NCI-H2081 treated with DMSO at 0.1 percent for 48 hours (cell line): ENCODE results near the gene FBXO31.

ENCODE experiments used
- DNase-seq: peaks from one replicate; lab custom pipeline; 2025; lab: John Stamatoyannopoulos, UW

FBXO31 gene, protein sequence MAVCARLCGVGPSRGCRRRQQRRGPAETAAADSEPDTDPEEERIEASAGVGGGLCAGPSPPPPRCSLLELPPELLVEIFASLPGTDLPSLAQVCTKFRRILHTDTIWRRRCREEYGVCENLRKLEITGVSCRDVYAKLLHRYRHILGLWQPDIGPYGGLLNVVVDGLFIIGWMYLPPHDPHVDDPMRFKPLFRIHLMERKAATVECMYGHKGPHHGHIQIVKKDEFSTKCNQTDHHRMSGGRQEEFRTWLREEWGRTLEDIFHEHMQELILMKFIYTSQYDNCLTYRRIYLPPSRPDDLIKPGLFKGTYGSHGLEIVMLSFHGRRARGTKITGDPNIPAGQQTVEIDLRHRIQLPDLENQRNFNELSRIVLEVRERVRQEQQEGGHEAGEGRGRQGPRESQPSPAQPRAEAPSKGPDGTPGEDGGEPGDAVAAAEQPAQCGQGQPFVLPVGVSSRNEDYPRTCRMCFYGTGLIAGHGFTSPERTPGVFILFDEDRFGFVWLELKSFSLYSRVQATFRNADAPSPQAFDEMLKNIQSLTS

GRCh38 chr16:87383505-87384161 is at the start of gene FBXO31:
Gene FBXO31, minus strand, starts transcription at chr16:87383776. Its CDS starts 32 bp downstream, at chr16:87383744.
- peak; percentile 4 for DNase-seq

GRCh38 chr16:87432330-87432915 is 48.8 kb upstream of the FBXO31 start:
- DNase-seq = no peak

GRCh38 chr16:87431926-87432325 is 48.4 kb upstream of the FBXO31 start:
- no peak for DNase-seq

GRCh38 chr16:87426423-87427215 is 43.0 kb upstream of the FBXO31 start:
- DNase-seq = no peak

GRCh38 chr16:87425941-87426340 is 42.4 kb upstream of the FBXO31 start:
- no peak for DNase-seq

DNA sequence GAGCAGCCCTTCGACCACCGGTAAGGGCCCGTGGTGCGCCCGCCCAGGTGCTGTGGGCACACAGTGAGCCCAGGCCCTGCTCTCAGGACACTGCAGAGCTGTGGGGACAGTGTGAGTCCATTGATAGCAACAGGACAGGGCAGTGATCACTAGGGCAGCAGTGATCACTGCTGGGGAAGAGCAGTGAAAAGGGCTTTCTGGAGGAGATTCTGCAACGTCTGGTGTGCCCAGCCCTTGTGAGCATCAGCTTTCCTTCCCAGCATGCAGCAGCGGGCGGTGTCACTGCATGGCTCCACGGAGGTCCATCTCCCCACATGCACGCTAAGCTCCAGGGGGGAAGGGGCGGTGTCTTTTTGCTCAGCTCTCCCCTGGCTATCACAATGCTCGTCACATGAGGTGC is 40.7 kb upstream of the FBXO31 start:
- no peak for DNase-seq

DNA sequence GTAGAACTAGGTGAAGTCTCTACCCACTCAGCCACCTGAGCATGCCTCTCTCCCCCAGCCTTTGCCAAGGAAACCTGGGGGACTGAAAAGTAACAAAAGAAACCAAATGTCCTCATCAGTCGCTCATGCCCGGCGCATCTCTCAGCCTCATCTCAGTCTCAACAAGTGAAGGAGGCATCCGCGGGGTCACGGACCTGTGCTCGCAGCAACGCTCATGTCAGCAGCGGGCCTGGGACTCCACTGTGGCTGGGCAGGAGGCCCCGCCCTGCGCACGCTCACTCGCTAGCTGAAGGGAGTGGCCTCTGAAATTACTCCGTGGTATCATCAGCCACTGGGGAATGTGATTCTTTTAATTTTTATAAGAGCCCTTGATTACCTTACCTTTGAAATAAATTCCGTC is 39.9 kb upstream of the FBXO31 start:
- DNase-seq = no peak

GRCh38 chr16:87422106-87422505 is 38.5 kb upstream of the FBXO31 start:
- no peak for DNase-seq

GRCh38 chr16:87421003-87421912 is 37.7 kb upstream of the FBXO31 start:
- DNase-seq = no peak

GRCh38 chr16:87420026-87421002 is 36.7 kb upstream of the FBXO31 start:
- no peak for DNase-seq

GRCh38 chr16:87418644-87419043 is 35.1 kb upstream of the FBXO31 start:
- no peak for DNase-seq

DNA sequence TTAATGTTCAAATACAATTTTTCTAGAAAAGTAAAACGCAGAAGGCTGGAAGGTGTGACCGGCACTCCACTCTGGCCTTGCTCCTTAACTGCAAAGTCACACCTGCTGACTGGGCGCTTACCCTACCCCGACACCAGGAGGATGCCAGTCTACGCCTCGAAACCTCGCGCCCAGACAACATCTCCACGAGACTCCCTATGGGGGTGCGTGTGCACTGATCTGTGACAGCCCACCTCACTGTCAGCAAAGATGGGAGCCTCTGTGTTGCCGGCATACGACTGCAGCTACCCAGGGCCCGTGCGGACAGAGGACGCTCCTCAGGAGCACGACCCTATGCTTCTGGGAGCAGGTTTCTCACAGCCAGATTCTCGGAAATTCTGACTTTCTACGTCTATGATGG is 34.6 kb upstream of the FBXO31 start:
- no peak for DNase-seq

DNA sequence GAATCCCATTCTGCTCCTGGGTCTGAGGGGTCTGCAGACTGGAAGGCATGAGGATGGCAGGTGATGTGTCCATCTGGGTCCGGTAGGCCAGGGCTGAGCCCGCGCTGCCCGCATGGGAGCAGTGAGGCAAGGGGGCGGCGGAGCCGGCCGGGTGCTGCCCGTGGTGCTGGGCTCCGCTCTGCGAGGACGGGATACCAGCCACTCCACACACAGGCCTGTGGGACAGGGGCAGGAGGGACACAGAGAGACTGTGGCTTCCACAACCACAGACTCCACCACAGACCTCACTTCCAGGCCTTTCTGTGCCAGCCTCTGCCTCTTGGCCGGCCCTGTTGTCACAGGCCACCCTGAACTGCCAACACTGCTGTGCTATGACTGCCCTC is 33.9 kb upstream of the FBXO31 start:
- no peak for DNase-seq

DNA sequence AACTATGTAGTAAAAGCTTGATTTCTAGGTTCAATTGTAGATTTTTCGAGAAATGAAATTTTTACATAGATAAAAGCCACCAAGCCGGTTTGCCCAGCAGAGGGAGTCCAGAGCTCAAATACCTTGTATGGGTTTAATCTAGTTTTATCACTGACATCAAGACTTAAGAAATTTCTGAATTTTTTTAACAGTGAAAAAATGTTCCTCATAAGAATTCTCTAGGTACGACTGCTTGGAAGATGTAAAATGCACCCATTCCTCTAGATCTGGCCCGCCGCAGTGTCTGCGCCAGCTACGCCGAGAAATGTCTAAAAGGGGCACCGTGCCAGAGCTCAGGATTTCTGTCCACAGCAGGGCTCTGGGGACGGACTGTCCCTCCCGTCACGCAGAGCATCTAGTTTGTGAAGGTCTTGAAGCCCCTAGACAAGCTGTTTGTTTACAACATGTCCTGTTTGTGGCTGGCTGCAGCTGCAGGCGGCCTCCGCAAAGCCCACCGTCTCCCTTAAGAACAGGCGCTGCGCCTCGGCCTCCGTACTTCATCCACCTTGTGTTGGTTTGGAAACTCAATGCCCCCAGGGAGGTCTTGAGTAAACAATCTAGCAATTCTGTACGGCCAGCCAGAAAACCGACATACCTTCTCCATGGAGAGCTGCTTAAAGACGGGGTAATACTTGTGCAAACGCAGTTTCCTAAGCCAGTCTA is 33.4 kb upstream of the FBXO31 start:
- DNase-seq = no peak

GRCh38 chr16:87415441-87415840 is 31.9 kb upstream of the FBXO31 start:
- no peak for DNase-seq

DNA sequence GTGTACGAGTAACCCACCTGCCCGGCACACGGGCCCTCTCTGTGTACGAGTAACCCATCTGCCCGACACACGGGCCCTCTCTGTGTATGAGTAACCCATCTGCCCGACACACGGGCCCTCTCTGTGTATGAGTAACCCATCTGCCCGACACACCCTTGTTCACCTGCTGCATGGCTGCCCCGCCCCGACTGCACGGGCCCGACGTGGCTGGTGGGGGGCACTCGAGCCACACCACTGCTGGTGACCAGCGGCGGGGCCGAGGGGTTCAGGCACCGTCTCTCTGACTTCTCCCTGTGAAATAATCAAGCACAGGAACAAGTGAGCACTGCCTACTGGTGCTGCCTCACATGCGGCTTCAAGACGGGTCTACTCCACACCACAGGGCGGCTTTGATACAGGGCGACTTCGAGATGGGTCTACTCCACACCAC is 30.7 kb upstream of the FBXO31 start:
- DNase-seq = no peak

DNA sequence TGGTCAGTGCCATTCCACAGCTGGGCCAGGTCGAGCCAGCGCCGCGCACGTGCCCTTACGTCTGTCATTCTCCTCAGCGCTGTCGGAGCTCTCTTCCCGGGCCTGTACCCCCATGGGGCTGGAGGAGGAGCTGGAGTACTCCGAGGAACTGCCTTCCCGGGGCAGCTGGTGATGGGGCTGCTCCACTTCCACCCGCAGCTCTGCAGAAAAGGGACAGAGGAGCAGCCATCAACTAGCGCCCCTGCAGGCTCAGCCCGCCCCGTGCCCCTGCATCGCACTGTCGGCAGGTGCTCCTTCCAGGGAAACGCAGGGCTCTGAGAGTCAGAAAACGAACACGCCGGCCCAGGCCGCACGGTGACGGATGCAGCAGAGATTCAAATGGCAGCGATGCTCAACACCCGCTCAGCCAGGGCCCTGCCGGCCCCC is 29.4 kb upstream of the FBXO31 start:
- no peak for DNase-seq

DNA sequence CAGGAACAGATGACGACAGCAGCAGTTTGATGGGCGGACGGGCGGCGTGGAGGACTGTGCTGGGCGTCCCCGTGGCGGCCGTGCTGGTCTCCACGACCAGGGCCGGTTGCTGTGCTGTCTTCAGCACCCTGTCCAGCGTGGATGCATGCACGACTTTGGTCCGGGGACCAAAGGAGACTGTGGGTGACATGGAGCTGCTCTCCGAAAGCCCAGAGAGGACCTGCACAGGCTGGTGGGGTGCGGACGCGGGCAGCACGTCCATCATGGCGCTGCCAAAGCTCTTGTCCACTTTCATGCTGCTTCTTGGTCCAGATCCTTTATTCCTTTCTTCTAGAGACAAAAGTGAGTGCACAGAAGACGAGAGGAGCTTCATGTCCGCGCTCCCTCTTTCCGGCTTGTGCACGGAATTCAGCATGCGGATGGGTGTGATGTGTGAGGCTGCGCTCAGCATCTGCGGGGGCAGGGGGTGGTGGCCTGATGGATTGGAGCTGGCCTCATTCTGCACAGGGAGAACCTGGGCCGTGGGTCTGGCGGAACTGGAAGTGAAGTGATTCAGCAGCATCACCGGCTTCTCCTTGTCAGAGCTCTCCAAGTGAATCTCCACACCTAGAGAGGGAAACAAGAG is 28.9 kb upstream of the FBXO31 start:
- no peak for DNase-seq
